ENCODE results near the gene FCGR1A. TPM values are rescaled to one million over a fixed set of nuclear protein-coding genes. Genes with fewer than 3 reads are reported as not detected.
"Not testable (repeated sequence)": the region's sequence is repeated elsewhere in the genome, so short reads cannot be mapped to it uniquely, and the experiment has no call there.

FCGR1A gene
- polyA plus RNA-seq, 3 donors, result 1.9 to 2.5 (median 2.0) TPM

- not testable (repeated sequence) for DNase-seq
These were observed 6.9 kb upstream of the FCGR1A start for GRCh38 chr1:149775510-149776147.

- DNase-seq, result not testable (repeated sequence)
These were observed 5.4 kb upstream of the FCGR1A start for GRCh38 chr1:149777084-149777483.

GRCh38 chr1:149778313-149778712 is 4.2 kb upstream of the FCGR1A start:
- not testable (repeated sequence) for DNase-seq

DNA sequence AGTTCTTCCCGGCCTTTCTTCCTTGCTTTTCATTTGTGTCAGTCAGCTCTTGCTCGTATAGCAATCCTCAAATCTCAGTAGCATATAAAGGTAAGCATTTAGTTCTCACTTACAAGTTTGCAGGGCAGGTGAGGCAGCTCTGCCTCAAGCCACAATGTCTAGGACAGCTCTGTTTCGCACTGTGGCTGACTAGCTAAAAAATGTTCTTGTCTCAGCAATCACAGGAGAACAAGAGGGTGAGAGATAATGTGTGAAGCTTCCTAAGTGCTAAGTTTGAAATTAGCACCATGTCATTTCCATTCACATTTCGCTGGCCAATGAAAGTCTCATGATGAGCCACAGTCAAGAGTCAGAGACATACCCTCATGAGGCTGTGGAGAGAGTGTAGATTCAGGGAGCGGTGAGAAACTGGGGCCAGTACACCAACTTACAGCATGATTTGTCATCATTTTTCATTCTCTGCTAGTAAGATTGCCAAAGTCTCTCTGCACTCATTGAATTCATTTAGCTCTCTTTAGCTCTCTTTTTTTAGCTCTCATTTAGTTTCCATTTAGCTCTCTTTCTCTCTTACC is 995 bp upstream of the FCGR1A start:
- DNase-seq, result not testable (repeated sequence)

- not testable (repeated sequence) for DNase-seq
These were observed 795 bp downstream of the FCGR1A start for GRCh38 chr1:149783289-149783688.

DNA sequence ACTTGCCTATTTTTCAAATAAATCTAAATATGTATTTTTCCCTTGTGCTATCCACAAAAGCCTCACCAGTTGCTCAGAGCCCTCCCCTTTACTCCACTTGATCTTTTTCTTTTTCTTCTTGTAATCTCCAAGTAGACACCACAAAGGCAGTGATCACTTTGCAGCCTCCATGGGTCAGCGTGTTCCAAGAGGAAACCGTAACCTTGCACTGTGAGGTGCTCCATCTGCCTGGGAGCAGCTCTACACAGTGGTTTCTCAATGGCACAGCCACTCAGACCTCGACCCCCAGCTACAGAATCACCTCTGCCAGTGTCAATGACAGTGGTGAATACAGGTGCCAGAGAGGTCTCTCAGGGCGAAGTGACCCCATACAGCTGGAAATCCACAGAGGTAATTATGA is 1.4 kb downstream of the FCGR1A start:
- not testable (repeated sequence) for DNase-seq

- DNase-seq, result not testable (repeated sequence)
These were observed 5.4 kb downstream of the FCGR1A start for GRCh38 chr1:149787688-149788451.

DNA sequence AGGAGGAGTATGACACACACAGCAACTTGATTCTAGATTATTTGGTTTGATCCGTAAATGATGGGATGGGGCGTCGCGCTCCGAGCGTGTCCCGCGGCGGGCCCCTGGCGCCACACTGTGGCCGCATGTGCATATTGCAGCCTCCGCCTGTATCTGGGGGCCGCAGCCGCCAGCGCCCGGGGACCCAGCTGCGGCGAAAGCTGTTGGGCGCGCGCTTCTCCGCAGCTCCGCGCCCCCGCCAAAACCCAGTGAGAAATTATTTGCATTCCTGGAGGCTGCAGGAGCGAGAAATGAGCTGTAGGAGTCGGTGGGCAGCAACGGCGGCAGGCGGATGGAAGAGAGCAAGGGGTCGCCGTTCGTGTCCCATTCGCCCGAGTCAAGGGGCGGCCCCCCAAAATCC is 10.0 kb downstream of the FCGR1A start:
- not testable (repeated sequence) for DNase-seq

DNA sequence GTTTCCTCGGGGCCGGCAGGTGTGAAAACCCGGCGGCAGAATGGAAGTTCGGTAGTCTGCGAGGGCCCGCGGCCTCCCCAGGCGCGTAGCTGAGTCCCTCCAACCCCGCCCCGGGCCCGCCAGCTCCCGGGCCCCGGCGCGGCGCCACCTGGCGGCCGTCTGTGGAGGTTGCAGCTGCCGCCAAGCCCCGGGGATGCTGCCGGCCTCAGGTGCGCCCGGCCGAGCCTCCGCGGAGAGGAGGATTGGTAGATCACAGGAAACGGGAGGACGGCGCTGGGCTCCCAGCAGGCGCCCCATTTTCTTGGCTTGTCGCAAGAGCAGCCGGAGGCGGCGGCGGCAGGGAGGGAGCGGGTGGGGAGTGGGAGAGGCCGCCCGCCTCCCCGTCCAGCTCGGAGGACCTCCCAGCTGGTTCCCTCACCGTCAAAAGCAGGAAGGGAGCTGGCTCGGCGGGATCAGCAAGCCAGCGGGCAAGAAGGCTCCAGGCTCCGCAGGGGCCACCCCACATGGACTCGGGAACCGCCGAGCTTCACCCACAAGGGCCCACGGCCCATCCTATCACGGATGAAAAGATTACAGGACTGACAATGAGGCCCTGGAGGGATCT is 10.5 kb downstream of the FCGR1A start:
- DNase-seq, result peak; percentile 69

GRCh38 chr1:149793885-149794284 is 11.4 kb downstream of the FCGR1A start:
- not testable (repeated sequence) for DNase-seq

GRCh38 chr1:149801628-149802027 is 19.1 kb downstream of the FCGR1A start:
- not testable (repeated sequence) for DNase-seq

GRCh38 chr1:149804417-149805080 is 22.1 kb downstream of the FCGR1A start:
- not testable (repeated sequence) for DNase-seq

DNA sequence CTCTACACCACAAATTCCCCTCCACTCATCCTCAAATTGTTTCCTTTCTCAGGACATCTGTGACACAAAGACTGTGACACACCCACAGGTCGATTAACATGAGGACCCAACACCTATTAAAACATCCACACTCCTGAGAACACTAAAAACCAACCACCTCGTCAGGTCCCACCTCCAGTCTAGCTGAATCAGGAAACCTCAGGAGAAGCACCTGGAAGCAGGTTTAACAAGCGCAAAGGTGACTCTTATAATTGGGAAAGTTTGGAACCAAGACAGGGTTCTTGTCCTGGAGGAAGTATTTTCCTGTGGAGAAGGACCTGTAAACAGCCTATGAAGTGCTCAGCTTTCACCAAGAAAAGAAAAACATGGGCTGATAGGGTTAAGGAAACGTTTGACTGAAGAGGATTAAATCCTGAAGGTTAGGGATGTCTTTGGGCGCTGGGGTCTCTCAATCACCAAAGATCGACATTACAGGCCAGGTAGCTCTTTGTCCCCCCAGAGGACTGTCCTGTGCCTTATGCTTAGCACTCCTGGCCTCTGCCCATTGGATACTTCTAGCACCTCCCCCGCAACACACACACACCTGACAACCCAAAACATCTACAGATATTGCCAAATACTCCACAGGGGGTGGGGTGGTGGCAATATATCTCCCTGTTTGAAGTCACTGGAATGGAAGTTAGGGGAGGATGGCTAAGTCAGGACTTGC is 28.4 kb downstream of the FCGR1A start:
- DNase-seq, result not testable (repeated sequence)

- not testable (repeated sequence) for DNase-seq
These were observed 29.0 kb downstream of the FCGR1A start for GRCh38 chr1:149811514-149811889.

DNA sequence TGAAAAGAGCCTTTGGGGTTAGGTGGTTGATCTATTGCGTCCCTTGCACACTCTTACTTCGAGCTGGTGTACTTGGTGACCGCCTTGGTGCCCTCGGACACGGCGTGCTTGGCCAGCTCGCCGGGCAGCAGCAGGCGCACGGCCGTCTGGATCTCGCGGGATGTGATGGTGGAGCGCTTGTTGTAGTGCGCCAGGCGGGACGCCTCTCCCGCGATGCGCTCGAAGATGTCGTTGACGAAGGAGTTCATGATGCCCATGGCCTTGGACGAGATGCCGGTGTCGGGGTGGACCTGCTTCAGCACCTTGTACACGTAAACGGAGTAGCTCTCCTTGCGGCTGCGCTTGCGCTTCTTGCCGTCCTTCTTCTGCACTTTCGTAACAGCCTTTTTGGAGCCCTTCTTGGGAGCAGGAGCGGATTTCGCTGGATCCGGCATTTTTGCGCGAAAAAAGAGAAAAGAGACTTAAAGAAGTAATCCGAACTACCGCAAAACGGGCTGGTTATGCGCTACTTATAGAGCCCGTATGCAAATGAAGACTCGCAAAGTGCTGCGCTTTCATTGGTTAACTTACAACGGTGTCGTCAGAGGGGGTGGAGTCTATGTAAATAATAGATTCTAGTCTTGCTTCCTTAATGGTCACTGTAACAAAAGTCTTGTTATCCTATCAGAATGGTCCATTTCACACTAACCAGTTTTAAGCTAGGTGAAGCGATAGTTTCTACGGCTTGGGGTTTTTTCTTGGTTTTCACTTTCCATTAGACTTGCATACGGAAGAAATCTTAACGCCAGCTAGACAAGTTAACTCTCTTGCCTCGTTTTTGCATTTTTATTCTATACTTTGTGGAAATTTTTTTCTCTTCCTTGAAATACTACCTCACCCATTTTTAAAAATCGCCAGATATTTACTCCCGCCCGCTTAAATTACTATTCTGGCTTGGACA is 29.7 kb downstream of the FCGR1A start:
- DNase-seq, result peak; percentile 93

DNA sequence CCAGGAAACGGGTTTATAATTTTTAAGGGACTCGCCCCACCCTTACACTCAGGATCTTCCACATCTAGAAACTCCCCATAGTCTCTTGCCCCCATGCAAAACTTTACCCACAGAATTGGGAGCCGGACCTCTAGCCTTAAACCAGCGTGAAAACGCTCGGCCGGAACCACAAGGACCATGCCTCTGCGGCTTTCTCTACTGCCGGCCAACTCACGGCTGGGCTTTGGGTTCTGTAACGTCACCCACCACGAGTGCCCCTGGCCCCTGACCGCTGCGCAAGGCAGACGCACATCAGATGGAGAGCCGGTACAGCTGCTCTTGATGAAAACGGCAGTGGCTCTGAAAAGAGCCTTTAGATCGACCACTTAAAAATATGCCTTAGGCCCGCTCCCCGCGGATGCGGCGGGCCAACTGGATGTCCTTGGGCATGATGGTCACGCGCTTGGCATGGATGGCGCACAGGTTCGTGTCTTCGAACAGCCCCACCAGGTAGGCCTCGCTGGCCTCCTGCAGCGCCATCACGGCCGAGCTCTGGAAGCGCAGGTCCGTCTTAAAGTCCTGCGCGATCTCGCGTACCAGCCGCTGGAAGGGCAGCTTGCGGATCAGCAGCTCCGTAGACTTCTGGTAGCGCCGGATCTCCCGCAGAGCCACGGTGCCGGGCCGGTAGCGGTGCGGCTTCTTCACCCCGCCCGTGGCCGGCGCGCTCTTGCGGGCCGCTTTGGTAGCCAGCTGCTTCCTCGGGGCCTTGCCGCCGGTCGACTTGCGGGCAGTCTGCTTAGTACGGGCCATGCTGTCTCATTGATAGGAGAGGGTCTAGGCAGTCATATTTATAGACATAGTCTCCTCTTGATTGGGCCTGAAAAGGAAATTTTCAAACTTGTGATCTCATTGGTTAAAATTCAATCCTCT is 30.7 kb downstream of the FCGR1A start:
- peak; percentile 81 for DNase-seq

- not testable (repeated sequence) for DNase-seq
These were observed 37.9 kb downstream of the FCGR1A start for GRCh38 chr1:149820387-149820786.

DNA sequence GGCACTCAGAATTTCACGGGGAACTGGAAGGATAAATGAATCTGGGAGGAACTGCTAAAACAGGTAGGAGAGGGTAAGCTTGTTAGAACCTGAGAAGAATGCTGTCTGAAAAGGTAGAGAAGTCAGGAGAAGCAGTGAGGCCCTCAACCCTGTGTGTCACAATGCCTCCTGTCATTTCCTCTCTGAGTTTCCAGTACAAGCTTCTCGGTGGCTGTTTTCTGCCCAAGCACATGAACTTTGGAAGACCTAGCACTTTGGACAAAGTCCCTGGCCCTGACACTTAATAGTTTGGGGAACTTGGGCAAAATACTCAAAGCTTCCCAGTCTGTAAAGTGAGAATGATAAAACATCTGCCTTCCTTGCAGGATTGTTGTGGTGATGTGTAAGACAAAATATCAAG is 44.1 kb downstream of the FCGR1A start:
- DNase-seq, result not testable (repeated sequence)

GRCh38 chr1:149831764-149832315 is 49.3 kb downstream of the FCGR1A start:
- DNase-seq, result not testable (repeated sequence)

Data from renal pelvis (tissue), 4 donors.